Measurements from ENCODE around the gene GMCL1. TPM values are rescaled to one million over a fixed set of nuclear protein-coding genes. Genes with fewer than 3 reads are reported as not detected.
A peak's percentile ranks its signal among the peaks of the same experiment; 100 is the strongest.

The GMCL1 gene
- total and polyA plus RNA-seq, 2 of the 13 experiments (the other 11 are each of a cell fraction or from before 2014, with no cell fraction given) = 18.7 to 24.0 TPM

DNA sequence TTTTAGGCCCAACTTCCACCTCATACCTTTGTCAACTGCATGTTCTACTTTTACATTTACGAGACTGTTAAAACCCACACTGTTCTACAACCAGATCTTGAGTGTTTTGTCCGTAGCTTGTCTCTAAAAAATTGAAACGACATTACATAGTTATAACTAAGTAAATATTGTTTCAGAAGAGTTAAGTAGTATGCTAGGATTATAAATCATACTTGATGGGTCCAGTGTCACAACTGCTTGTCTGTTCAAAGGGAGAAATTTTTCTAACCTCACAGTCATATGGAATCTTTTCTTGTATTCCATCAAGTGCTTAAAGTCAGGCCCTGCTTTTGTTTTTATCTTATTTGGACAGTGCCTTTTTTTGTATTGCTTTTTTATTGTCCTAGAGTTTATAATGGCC lies 4.3 kb downstream of the GMCL1 start:
- in situ Hi-C loops (cut with HindIII; ENCODE audit: extremely low pct_ligation_motif_present, low pct_unique_long_range_greater_than_20kb) (no loop called here), intact Hi-C loops (cut with micrococcal nuclease; ENCODE audit: unreplicated experiment) (no loop called here)
- DNase-seq (ENCODE audit: low spot score) = no peak
- Histone ChIP-seq H3K27ac (ENCODE audit: extremely low read length, insufficient read depth, low read length) (no peak overlapping the region), H3K79me2 (ENCODE audit: insufficient read depth, low read length) (peaks cover 77% of the 10 kb centered on the region), H3K4me1 (ENCODE audit: insufficient read depth, low read length) (peaks cover 59% of the 10 kb centered on the region), H3K27me3 (ENCODE audit: control insufficient read depth in 1 of 2, insufficient read depth in 2 of 2, low read length in 2 of 2) (no peaks in the 10 kb centered on the region; a peak in 1 of 5 replicates), H3K36me3 (replicated peaks in 1 of 2; ENCODE audit: control insufficient read depth in 1 of 2, insufficient read depth in 2 of 2, low read length in 2 of 2) (peaks cover 1 to 24% of the 10 kb centered on the region in 2 experiments; a peak in 3 of 5 replicates), H3K4me2 (ENCODE audit: low read depth, low read length) (peak overlapping the region; percentile 9; the same call in 1 of the 2 replicates), H3K9ac (ENCODE audit: insufficient read depth, low read depth, low read length) (no peak overlapping the region), H3K4me3 (replicated peaks in 1 of 3; ENCODE audit: insufficient read depth in 1 of 3, low read depth in 2 of 3, low read length in 3 of 3) (no peak overlapping the region), H2AFZ (ENCODE audit: low read length) (no peak overlapping the region), H3K9me3 (ENCODE audit: low read length) (no peaks in the 10 kb centered on the region), H4K20me1 (ENCODE audit: insufficient read depth, low read length) (peaks cover 5% of the 10 kb centered on the region; the same call in 1 of the 2 replicates)
- 73% methylated on average over 3 of the region's 3 CpGs for WGBS (ENCODE audit: low lambda C conversion rate)
- CTCF ChIA-PET (ENCODE audit: low intra/inter-chr PET ratio, low total read pairs) = no interaction called here
- no peak for ATAC-seq
- TF ChIP-seq, protein P1, sequence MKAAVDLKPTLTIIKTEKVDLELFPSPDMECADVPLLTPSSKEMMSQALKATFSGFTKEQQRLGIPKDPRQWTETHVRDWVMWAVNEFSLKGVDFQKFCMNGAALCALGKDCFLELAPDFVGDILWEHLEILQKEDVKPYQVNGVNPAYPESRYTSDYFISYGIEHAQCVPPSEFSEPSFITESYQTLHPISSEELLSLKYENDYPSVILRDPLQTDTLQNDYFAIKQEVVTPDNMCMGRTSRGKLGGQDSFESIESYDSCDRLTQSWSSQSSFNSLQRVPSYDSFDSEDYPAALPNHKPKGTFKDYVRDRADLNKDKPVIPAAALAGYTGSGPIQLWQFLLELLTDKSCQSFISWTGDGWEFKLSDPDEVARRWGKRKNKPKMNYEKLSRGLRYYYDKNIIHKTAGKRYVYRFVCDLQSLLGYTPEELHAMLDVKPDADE (CRISPR knock-in tag; IDR thresholded peaks at IDR 0.05) = no peak
- TF ChIP-seq NFE2L2 (IDR thresholded peaks at IDR 0.05; ENCODE audit: low read length) (no peak), ZNF34 (CRISPR knock-in tag; IDR thresholded peaks at IDR 0.05; ENCODE audit: borderline replicate concordance) (no peak), ZBTB7B (CRISPR knock-in tag; IDR thresholded peaks at IDR 0.05) (no peak), ZNF746 (CRISPR knock-in tag; IDR thresholded peaks at IDR 0.05) (no peak), GTF3A (CRISPR knock-in tag; conservative IDR thresholded peaks at IDR 0.05) (no peak), SMYD3 (CRISPR knock-in tag; IDR thresholded peaks at IDR 0.05) (no peak), ZKSCAN1 (IDR thresholded peaks at IDR 0.05; ENCODE audit: low read length) (no peak), CHD2 (IDR thresholded peaks at IDR 0.05; ENCODE audit: low read depth, low read length) (no peak), KAT8 (CRISPR knock-in tag; IDR thresholded peaks at IDR 0.05) (no peak), ADNP (CRISPR knock-in tag; IDR thresholded peaks at IDR 0.05) (no peak), ZNF749 (CRISPR knock-in tag; IDR thresholded peaks at IDR 0.05; ENCODE audit: borderline replicate concordance) (no peak)
- TF ChIP-seq, protein P2, sequence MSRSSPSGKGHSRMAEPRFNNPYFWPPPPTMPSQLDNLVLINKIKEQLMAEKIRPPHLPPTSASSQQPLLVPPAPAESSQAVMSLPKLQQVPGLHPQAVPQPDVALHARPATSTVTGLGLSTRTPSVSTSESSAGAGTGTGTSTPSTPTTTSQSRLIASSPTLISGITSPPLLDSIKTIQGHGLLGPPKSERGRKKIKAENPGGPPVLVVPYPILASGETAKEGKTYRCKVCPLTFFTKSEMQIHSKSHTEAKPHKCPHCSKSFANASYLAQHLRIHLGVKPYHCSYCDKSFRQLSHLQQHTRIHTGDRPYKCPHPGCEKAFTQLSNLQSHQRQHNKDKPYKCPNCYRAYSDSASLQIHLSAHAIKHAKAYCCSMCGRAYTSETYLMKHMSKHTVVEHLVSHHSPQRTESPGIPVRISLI (CRISPR knock-in tag; IDR thresholded peaks at IDR 0.05; ENCODE audit: borderline replicate concordance) = no peak
- TF ChIP-seq, protein P3, sequence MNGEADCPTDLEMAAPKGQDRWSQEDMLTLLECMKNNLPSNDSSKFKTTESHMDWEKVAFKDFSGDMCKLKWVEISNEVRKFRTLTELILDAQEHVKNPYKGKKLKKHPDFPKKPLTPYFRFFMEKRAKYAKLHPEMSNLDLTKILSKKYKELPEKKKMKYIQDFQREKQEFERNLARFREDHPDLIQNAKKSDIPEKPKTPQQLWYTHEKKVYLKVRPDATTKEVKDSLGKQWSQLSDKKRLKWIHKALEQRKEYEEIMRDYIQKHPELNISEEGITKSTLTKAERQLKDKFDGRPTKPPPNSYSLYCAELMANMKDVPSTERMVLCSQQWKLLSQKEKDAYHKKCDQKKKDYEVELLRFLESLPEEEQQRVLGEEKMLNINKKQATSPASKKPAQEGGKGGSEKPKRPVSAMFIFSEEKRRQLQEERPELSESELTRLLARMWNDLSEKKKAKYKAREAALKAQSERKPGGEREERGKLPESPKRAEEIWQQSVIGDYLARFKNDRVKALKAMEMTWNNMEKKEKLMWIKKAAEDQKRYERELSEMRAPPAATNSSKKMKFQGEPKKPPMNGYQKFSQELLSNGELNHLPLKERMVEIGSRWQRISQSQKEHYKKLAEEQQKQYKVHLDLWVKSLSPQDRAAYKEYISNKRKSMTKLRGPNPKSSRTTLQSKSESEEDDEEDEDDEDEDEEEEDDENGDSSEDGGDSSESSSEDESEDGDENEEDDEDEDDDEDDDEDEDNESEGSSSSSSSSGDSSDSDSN (CRISPR knock-in tag; IDR thresholded peaks at IDR 0.05) = no peak
- POLR2A ChIA-PET = no interaction called here
- no TSS peak for BruUV-seq (replicated peaks)
- no peak for FAIRE-seq
